ENCODE measurements around the gene SUSD4. TPM values are rescaled to one million over a fixed set of nuclear protein-coding genes. Genes with fewer than 3 reads are reported as not detected.

SUSD4 gene
- total RNA-seq, 1 donor from 2014 or later = 18.5 TPM

- Mint-ChIP-seq H3K4me3 (ENCODE audit: unreplicated experiment) (no peak overlapping the region), H3K36me3 (ENCODE audit: low read depth, unreplicated experiment) (peaks cover 22% of the 10 kb centered on the region), H3K9me3 (ENCODE audit: unreplicated experiment) (no peaks in the 10 kb centered on the region), H3K27me3 (ENCODE audit: unreplicated experiment) (peaks cover 10% of the 10 kb centered on the region), H3K27ac (ENCODE audit: unreplicated experiment) (no peak overlapping the region), H3K4me1 (ENCODE audit: unreplicated experiment) (no peaks in the 10 kb centered on the region)
- TF ChIP-seq, protein P1, sequence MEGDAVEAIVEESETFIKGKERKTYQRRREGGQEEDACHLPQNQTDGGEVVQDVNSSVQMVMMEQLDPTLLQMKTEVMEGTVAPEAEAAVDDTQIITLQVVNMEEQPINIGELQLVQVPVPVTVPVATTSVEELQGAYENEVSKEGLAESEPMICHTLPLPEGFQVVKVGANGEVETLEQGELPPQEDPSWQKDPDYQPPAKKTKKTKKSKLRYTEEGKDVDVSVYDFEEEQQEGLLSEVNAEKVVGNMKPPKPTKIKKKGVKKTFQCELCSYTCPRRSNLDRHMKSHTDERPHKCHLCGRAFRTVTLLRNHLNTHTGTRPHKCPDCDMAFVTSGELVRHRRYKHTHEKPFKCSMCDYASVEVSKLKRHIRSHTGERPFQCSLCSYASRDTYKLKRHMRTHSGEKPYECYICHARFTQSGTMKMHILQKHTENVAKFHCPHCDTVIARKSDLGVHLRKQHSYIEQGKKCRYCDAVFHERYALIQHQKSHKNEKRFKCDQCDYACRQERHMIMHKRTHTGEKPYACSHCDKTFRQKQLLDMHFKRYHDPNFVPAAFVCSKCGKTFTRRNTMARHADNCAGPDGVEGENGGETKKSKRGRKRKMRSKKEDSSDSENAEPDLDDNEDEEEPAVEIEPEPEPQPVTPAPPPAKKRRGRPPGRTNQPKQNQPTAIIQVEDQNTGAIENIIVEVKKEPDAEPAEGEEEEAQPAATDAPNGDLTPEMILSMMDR (IDR thresholded peaks at IDR 0.05; ENCODE audit: unreplicated experiment) = no peak
- DNase-seq (ENCODE audit: low spot score) = no peak
Measured at GRCh38 chr1:223219846-223220610, 143.9 kb downstream of the SUSD4 start.

GRCh38 chr1:223219318-223219635 lies 144.7 kb downstream of the SUSD4 start:
- peaks cover 9% of the 10 kb centered on the region for H3K27me3 Mint-ChIP-seq (ENCODE audit: unreplicated experiment)
- no peak overlapping the region for H3K4me3 Mint-ChIP-seq (ENCODE audit: unreplicated experiment)
- H3K9me3 Mint-ChIP-seq (ENCODE audit: unreplicated experiment) = no peaks in the 10 kb centered on the region
- TF ChIP-seq, protein P1 (IDR thresholded peaks at IDR 0.05; ENCODE audit: unreplicated experiment) = no peak
- peaks cover 22% of the 10 kb centered on the region for H3K36me3 Mint-ChIP-seq (ENCODE audit: low read depth, unreplicated experiment)
- H3K27ac Mint-ChIP-seq (ENCODE audit: unreplicated experiment) = no peak overlapping the region
- no peak for DNase-seq (ENCODE audit: low spot score)
- no peaks in the 10 kb centered on the region for H3K4me1 Mint-ChIP-seq (ENCODE audit: unreplicated experiment)

DNA sequence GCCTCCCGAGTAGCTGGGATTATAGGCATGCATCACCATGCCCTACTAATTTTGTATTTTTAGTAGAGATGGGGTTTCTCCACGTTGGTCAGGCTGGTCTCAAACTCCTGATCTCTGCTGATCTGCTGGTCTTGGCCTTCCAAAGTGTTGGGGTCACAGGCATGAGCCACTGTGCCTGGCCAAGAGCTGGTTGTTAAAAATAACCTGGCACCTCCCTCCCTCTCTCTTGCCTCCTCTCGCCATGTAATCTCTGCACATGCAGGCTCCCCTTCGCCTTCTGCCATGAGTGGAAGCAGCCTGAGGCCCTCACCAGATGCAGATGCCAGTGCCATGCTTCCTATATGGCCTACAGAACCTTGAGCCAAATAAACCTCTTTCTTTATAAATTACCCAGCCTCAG lies 146.2 kb downstream of the SUSD4 start:
- Mint-ChIP-seq H3K27me3 (ENCODE audit: unreplicated experiment) (peaks cover 7% of the 10 kb centered on the region), H3K4me1 (ENCODE audit: unreplicated experiment) (no peaks in the 10 kb centered on the region)

GRCh38 chr1:223216531-223217205 lies 147.3 kb downstream of the SUSD4 start:
- H3K27ac Mint-ChIP-seq (ENCODE audit: unreplicated experiment) = no peak overlapping the region
- H3K4me3 Mint-ChIP-seq (ENCODE audit: unreplicated experiment) = no peak overlapping the region
- H3K4me1 Mint-ChIP-seq (ENCODE audit: unreplicated experiment) = no peaks in the 10 kb centered on the region
- DNase-seq (ENCODE audit: low spot score) = no peak
- H3K27me3 Mint-ChIP-seq (ENCODE audit: unreplicated experiment) = peaks cover 5% of the 10 kb centered on the region
- H3K9me3 Mint-ChIP-seq (ENCODE audit: unreplicated experiment) = no peaks in the 10 kb centered on the region
- TF ChIP-seq, protein P1 (IDR thresholded peaks at IDR 0.05; ENCODE audit: unreplicated experiment) = no peak
- peaks cover 22% of the 10 kb centered on the region for H3K36me3 Mint-ChIP-seq (ENCODE audit: low read depth, unreplicated experiment)

More for the DNA sequence above, 146.2 kb downstream of the SUSD4 start:
- TF ChIP-seq, protein P1 (IDR thresholded peaks at IDR 0.05; ENCODE audit: unreplicated experiment) = no peak
- Mint-ChIP-seq H3K4me3 (ENCODE audit: unreplicated experiment) (no peak overlapping the region), H3K27ac (ENCODE audit: unreplicated experiment) (no peak overlapping the region), H3K36me3 (ENCODE audit: low read depth, unreplicated experiment) (peaks cover 22% of the 10 kb centered on the region), H3K9me3 (ENCODE audit: unreplicated experiment) (no peaks in the 10 kb centered on the region)
- no peak for DNase-seq (ENCODE audit: low spot score)

- H3K4me3 Mint-ChIP-seq (ENCODE audit: unreplicated experiment) = no peak overlapping the region
- H3K9me3 Mint-ChIP-seq (ENCODE audit: unreplicated experiment) = no peaks in the 10 kb centered on the region
- H3K36me3 Mint-ChIP-seq (ENCODE audit: low read depth, unreplicated experiment) = peaks cover 19% of the 10 kb centered on the region
- DNase-seq (ENCODE audit: low spot score) = no peak
- H3K27me3 Mint-ChIP-seq (ENCODE audit: unreplicated experiment) = peaks cover 5% of the 10 kb centered on the region
- H3K27ac Mint-ChIP-seq (ENCODE audit: unreplicated experiment) = no peak overlapping the region
- no peaks in the 10 kb centered on the region for H3K4me1 Mint-ChIP-seq (ENCODE audit: unreplicated experiment)
- TF ChIP-seq, protein P1 (IDR thresholded peaks at IDR 0.05; ENCODE audit: unreplicated experiment) = no peak
Measured at GRCh38 chr1:223216074-223216473, 147.9 kb downstream of the SUSD4 start.

All from endothelial cell (in vitro differentiated cells).